D721Med (cell line): ENCODE results near the gene SCAF8.
"Not testable (repeated sequence)": the region's sequence is repeated elsewhere in the genome, so short reads cannot be mapped to it uniquely, and the experiment has no call there.

Source experiments
- DNase-seq: peaks from one replicate; pipeline ENCODE4 v3.0.0; 2011; ENCODE audit warnings: low spot score; ENCODE audit not compliant: insufficient read length
- FAIRE-seq: peaks from 2 replicates; lab custom pipeline; 2011; peaks lifted over from hg19 to GRCh38; lab: Jason Lieb, UNC
- CTCF ChIP-seq: IDR thresholded peaks from 2 replicates; pipeline ENCODE4 v1.5.1; 2012; ENCODE audit warnings: mild to moderate bottlenecking, control low read depth; ENCODE audit not compliant: insufficient read depth; ENCODE audit errors: missing control alignments

SCAF8 gene

GRCh38 chr6:154765273-154765672 lies 32.1 kb downstream of the SCAF8 start:
- peak; percentile 96 for FAIRE-seq
- no peak for DNase-seq
- no peak for TF ChIP-seq CTCF

GRCh38 chr6:154766288-154766687 lies 33.1 kb downstream of the SCAF8 start:
- DNase-seq (no peak), FAIRE-seq (peak; percentile 71)
- TF ChIP-seq CTCF: no peak

- DNase-seq (no peak), FAIRE-seq (peak; percentile 61)
- TF ChIP-seq CTCF: no peak
These were observed 33.9 kb downstream of the SCAF8 start for GRCh38 chr6:154767003-154767723.

- FAIRE-seq (peak; percentile 63), DNase-seq (no peak)
- no peak for TF ChIP-seq CTCF
These were observed 35.1 kb downstream of the SCAF8 start for GRCh38 chr6:154768280-154768679.

- peak; percentile 81 for FAIRE-seq
These were observed 40.4 kb downstream of the SCAF8 start for GRCh38 chr6:154773610-154774089.

GRCh38 chr6:154779157-154779556 lies 45.9 kb downstream of the SCAF8 start:
- FAIRE-seq, DNase-seq: not testable (repeated sequence)

More at GRCh38 chr6:154773610-154774089, 40.4 kb downstream of the SCAF8 start:
- DNase-seq: no peak
- TF ChIP-seq CTCF: no peak

GRCh38 chr6:154782193-154782592 lies 49.0 kb downstream of the SCAF8 start:
- FAIRE-seq: no peak
- no peak for TF ChIP-seq CTCF
- no peak for DNase-seq

- no peak for DNase-seq
- no peak for FAIRE-seq
- no peak for TF ChIP-seq CTCF
These were observed 50.0 kb downstream of the SCAF8 start for GRCh38 chr6:154783229-154783628.
